HepG2 (cell line): ENCODE measurements around the gene GHRL. TPM values are rescaled to one million over a fixed set of nuclear protein-coding genes. Genes with fewer than 3 reads are reported as not detected.

Source experiments
- GZF1 ChIP-seq: sonication (generic); formaldehyde crosslinking; IDR thresholded peaks from 2 replicates; pipeline ENCODE4 v1.5.1; 2020; ENCODE audit warnings: mild to moderate bottlenecking, missing genetic modification reagents
- MYC ChIP-seq: sonication (generic); formaldehyde crosslinking; IDR thresholded peaks from 2 replicates; pipeline ENCODE4 v1.9.0; 2021; ENCODE audit warnings: missing genetic modification reagents, borderline replicate concordance
- NR2F1 ChIP-seq, 2 experiments: fragments of 450-650 bp in 1 of 2; formaldehyde crosslinking in 1 of 2; IDR thresholded peaks; 2 replicates each; pipeline versions ENCODE4 v1.5.0 to v1.6.1; 2016 to 2020; ENCODE audit warnings: mild to moderate bottlenecking in 1 of 2, missing compliant biosample characterization in 1 of 2, missing genetic modification reagents in 1 of 2, moderate library complexity in 1 of 2
- RBFOX2 ChIP-seq: fragments of 200-400 bp; formaldehyde crosslinking; IDR thresholded peaks from 2 replicates; pipeline ENCODE4 v1.6.1; 2017; ENCODE audit warnings: low read depth, mild to moderate bottlenecking, low read length
- RFX5 ChIP-seq: IDR thresholded peaks from 2 replicates; pipeline ENCODE4 v1.6.1; 2011; ENCODE audit warnings: low read depth, low read length, improper control_type of control experiment
- ZFP90 ChIP-seq: sonication (generic); formaldehyde crosslinking; IDR thresholded peaks from 2 replicates; pipeline ENCODE4 v1.8.0; 2022; ENCODE audit warnings: missing genetic modification reagents, mild to moderate bottlenecking, inconsistent platforms, borderline replicate concordance
- ZNF101 ChIP-seq: sonication (generic); formaldehyde crosslinking; IDR thresholded peaks from 2 replicates; pipeline ENCODE4 v1.4.0; 2020; ENCODE audit warnings: mild to moderate bottlenecking, low read depth, missing genetic modification reagents, borderline replicate concordance
- ZNF484 ChIP-seq: sonication (generic); formaldehyde crosslinking; IDR thresholded peaks from 2 replicates; pipeline ENCODE4 v1.5.1; 2020; ENCODE audit warnings: mild to moderate bottlenecking, low read depth, missing genetic modification reagents, borderline replicate concordance
- ZNF546 ChIP-seq: sonication (generic); formaldehyde crosslinking; conservative IDR thresholded peaks from 2 replicates; pipeline ENCODE4 v1.8.1; 2023; ENCODE audit warnings: mild to moderate bottlenecking, missing genetic modification reagents
- polyA plus RNA-seq, 8 experiments: library from polyadenylated mRNA; depleted of rRNA in 3 of 8; stranded (reverse) in 7 of 8; unstranded in 1 of 8; fragments of >200 nt; fragmentation: Illumina TruSeq in 4 of 8; extraction: Trizol in 4 of 8; gene quantifications; 2 replicates each; pipeline versions ENCODE4 v1.2.1 to v1.2.3, GENCODE V29; 2011 to 2016; ENCODE audit warnings: low read depth in 4 of 8, missing spikeins in 1 of 8, mixed read lengths in 1 of 8; ENCODE audit not compliant: insufficient read depth in 1 of 8
- total RNA-seq, 5 experiments: library from RNA; depleted of rRNA; stranded (reverse); fragments of >200 nt; fragmentation: Illumina TruSeq; extraction: Trizol; gene quantifications; 2 replicates each; pipeline ENCODE4 v1.2.3, GENCODE V29; 2016; ENCODE audit warnings: low read depth in 1 of 5
- TF ChIP-seq, protein P1 (sequence below), 2 experiments: sonication (generic) in 1 of 2; formaldehyde crosslinking in 1 of 2; IDR thresholded peaks; 2 replicates each; pipeline versions ENCODE4 v1.4.0 to v1.6.1; 2016 to 2020; ENCODE audit warnings: borderline replicate concordance in 1 of 2, low read depth in 1 of 2, mild to moderate bottlenecking in 1 of 2, missing genetic modification reagents in 1 of 2
- TF ChIP-seq, protein P2 (sequence below): fragments of 450-650 bp; IDR thresholded peaks from 2 replicates; pipeline ENCODE4 v1.6.1; 2017; ENCODE audit warnings: mild to moderate bottlenecking
- TF ChIP-seq, protein P3 (sequence below): sonication (generic); formaldehyde crosslinking; IDR thresholded peaks from 2 replicates; pipeline ENCODE4 v1.5.0; 2020; ENCODE audit warnings: mild to moderate bottlenecking, missing genetic modification reagents

GHRL gene
- total and polyA plus RNA-seq, 2 of the 13 experiments (the other 11 are each of a cell fraction or from before 2014, with no cell fraction given), result 0.09 TPM; not detected in 1

DNA sequence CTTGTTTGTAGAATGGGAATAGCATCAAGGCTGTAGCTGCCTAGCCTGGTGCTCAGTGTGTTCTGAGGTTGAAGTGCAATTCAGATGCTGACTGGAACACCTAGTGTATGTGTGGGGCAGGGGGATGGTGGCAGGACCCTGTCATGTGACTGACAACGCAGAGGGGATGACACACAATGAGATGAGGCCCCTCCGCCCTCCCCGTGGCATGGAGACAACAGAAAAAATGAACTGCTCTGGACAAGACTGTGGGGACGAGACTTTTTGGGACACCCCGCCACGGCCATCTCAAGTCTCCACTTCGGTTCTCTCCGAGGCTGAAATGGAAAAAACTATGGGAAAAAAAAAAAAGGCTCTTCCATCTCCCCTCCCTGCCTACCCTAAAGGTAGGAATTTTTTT is 38.6 kb upstream of the GHRL start (continued):
- TF ChIP-seq, protein P1, sequence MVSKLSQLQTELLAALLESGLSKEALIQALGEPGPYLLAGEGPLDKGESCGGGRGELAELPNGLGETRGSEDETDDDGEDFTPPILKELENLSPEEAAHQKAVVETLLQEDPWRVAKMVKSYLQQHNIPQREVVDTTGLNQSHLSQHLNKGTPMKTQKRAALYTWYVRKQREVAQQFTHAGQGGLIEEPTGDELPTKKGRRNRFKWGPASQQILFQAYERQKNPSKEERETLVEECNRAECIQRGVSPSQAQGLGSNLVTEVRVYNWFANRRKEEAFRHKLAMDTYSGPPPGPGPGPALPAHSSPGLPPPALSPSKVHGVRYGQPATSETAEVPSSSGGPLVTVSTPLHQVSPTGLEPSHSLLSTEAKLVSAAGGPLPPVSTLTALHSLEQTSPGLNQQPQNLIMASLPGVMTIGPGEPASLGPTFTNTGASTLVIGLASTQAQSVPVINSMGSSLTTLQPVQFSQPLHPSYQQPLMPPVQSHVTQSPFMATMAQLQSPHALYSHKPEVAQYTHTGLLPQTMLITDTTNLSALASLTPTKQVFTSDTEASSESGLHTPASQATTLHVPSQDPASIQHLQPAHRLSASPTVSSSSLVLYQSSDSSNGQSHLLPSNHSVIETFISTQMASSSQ (IDR thresholded peaks at IDR 0.05; ENCODE audit: low read depth), result no peak
- TF ChIP-seq, protein P1 (CRISPR knock-in tag; IDR thresholded peaks at IDR 0.05; ENCODE audit: borderline replicate concordance), result no peak
- TF ChIP-seq RBFOX2, result no peak
- no peak for TF ChIP-seq ZFP90 (CRISPR knock-in tag)
- no peak for TF ChIP-seq MYC
- TF ChIP-seq ZNF546 (CRISPR knock-in tag), result no peak
- TF ChIP-seq, protein P2, sequence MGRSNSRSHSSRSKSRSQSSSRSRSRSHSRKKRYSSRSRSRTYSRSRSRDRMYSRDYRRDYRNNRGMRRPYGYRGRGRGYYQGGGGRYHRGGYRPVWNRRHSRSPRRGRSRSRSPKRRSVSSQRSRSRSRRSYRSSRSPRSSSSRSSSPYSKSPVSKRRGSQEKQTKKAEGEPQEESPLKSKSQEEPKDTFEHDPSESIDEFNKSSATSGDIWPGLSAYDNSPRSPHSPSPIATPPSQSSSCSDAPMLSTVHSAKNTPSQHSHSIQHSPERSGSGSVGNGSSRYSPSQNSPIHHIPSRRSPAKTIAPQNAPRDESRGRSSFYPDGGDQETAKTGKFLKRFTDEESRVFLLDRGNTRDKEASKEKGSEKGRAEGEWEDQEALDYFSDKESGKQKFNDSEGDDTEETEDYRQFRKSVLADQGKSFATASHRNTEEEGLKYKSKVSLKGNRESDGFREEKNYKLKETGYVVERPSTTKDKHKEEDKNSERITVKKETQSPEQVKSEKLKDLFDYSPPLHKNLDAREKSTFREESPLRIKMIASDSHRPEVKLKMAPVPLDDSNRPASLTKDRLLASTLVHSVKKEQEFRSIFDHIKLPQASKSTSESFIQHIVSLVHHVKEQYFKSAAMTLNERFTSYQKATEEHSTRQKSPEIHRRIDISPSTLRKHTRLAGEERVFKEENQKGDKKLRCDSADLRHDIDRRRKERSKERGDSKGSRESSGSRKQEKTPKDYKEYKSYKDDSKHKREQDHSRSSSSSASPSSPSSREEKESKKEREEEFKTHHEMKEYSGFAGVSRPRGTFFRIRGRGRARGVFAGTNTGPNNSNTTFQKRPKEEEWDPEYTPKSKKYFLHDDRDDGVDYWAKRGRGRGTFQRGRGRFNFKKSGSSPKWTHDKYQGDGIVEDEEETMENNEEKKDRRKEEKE, result no peak
- TF ChIP-seq, protein P3, sequence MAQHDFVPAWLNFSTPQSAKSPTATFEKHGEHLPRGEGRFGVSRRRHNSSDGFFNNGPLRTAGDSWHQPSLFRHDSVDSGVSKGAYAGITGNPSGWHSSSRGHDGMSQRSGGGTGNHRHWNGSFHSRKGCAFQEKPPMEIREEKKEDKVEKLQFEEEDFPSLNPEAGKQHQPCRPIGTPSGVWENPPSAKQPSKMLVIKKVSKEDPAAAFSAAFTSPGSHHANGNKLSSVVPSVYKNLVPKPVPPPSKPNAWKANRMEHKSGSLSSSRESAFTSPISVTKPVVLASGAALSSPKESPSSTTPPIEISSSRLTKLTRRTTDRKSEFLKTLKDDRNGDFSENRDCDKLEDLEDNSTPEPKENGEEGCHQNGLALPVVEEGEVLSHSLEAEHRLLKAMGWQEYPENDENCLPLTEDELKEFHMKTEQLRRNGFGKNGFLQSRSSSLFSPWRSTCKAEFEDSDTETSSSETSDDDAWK, result no peak
- no peak for TF ChIP-seq NR2F1 (CRISPR knock-in tag; IDR thresholded peaks at IDR 0.05)
- TF ChIP-seq GZF1 (CRISPR knock-in tag), result no peak
- TF ChIP-seq RFX5, result no peak
- no peak for TF ChIP-seq ZNF484 (CRISPR knock-in tag)
- no peak for TF ChIP-seq ZNF101 (CRISPR knock-in tag)
